ENCODE results near the gene MROH7. TPM values are rescaled to one million over a fixed set of nuclear protein-coding genes. Genes with fewer than 3 reads are reported as not detected.

Gene MROH7
- total and polyA plus RNA-seq, 9 of the 15 experiments (the other 6 are each of a cell fraction or from before 2014, with no cell fraction given), result not detected

- peaks cover 0 to 5% of the 10 kb centered on the region in 2 experiments; a peak in 1 of 5 replicates for H3K4me1 ChIP-seq (replicated peaks in 1 of 2; ENCODE audit: control insufficient read depth in 2 of 2, insufficient read depth in 2 of 2, low read length in 2 of 2)
- no peak overlapping the region for H2AFZ ChIP-seq (ENCODE audit: low read depth, low read length)
- WGBS (ENCODE audit: insufficient coverage, low coverage, missing lambda C conversion rate), result 23% methylated on average over 16 of the region's 16 CpGs
- ChIA-PET POLR2A (interaction anchor here (0.7 to 1.9 kb wide), 3 partner anchors 10 to 30 kb away, joined by 3 to 6 read pairs (median 3); no protein-coding TSS in a partner anchor), CTCF (ENCODE audit: low intra/inter-chr PET ratio) (interaction anchor here (0.6 kb wide), 1 partner anchor 157 kb away, joined by 3 read pairs; no protein-coding TSS in a partner anchor)
- DNase-seq (ENCODE audit: extremely low read depth in 1 of 4, low spot score in 3 of 4) (no peak), ATAC-seq (no peak), FAIRE-seq (no peak)
- in situ Hi-C loops (cut with MboI), result no loop called here
- no peak overlapping the region for H3K27ac ChIP-seq (ENCODE audit: extremely low read depth, low read depth, low read length)
- H3K27me3 ChIP-seq (ENCODE audit: control insufficient read depth in 2 of 2, insufficient read depth in 2 of 2, low read length in 2 of 2), result peaks cover 7 to 29% of the 10 kb centered on the region in 2 experiments; a peak in 4 of 5 replicates
- no peaks in the 10 kb centered on the region for H3K36me3 ChIP-seq (ENCODE audit: control insufficient read depth, insufficient read depth, low read length)
- peak; percentile 47 to 64; a peak in 3 of 4 replicates for TF ChIP-seq NRF1 (conservative IDR thresholded peaks at IDR 0.05 in 1 of 2, IDR thresholded peaks at IDR 0.05 in 1 of 2)
- no peak for TF ChIP-seq LCOR (CRISPR knock-in tag; IDR thresholded peaks at IDR 0.05)
- TF ChIP-seq ETV1 (tag; conservative IDR thresholded peaks at IDR 0.05; ENCODE audit: low read depth), result no peak
- TF ChIP-seq, protein P1, sequence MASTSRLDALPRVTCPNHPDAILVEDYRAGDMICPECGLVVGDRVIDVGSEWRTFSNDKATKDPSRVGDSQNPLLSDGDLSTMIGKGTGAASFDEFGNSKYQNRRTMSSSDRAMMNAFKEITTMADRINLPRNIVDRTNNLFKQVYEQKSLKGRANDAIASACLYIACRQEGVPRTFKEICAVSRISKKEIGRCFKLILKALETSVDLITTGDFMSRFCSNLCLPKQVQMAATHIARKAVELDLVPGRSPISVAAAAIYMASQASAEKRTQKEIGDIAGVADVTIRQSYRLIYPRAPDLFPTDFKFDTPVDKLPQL (IDR thresholded peaks at IDR 0.05; ENCODE audit: extremely low read depth, insufficient read length), result no peak
- no peak for TF ChIP-seq SMC3 (conservative IDR thresholded peaks at IDR 0.05; ENCODE audit: insufficient read depth, low read depth, low read length)
- no peak for TF ChIP-seq DLX4 (CRISPR knock-in tag; IDR thresholded peaks at IDR 0.05)
- H3K9ac ChIP-seq (ENCODE audit: insufficient read depth in 1 of 2, low read depth in 2 of 2, low read length in 2 of 2), result peak overlapping the region in 1 of 2 experiments; percentile 63; a peak in 2 of 4 replicates
- no peaks in the 10 kb centered on the region for H3K9me1 ChIP-seq (ENCODE audit: control insufficient read depth, insufficient read depth, low read length)
- no peak overlapping the region for H3K4me2 ChIP-seq (ENCODE audit: insufficient read depth, low read length)
- no peaks in the 10 kb centered on the region for H4K20me1 ChIP-seq (replicated peaks; ENCODE audit: control insufficient read depth, insufficient read depth, low read length)
- no TSS peak for BruUV-seq (replicated peaks)
- H3K9me3 ChIP-seq (replicated peaks; ENCODE audit: control insufficient read depth, insufficient read depth, low read depth, low read length), result no peaks in the 10 kb centered on the region
- no peak overlapping the region for H3K4me3 ChIP-seq
- intact Hi-C loops (cut with micrococcal nuclease), result no loop called here
- H3K79me2 ChIP-seq (ENCODE audit: control insufficient read depth, insufficient read depth, low read length), result no peaks in the 10 kb centered on the region
Observed at GRCh38 chr1:54594463-54594862, 47.1 kb upstream of the MROH7 start.
